NB4 (cell line): Measurements from ENCODE around the gene APOBEC3A.
"Not testable (repeated sequence)": the region's sequence is repeated elsewhere in the genome, so short reads cannot be mapped to it uniquely, and the experiment has no call there.

Experiments
- CTCF ChIP-seq: IDR thresholded peaks from one replicate; pipeline ENCODE4 v1.5.1; 2012; ENCODE audit warnings: low read depth, low read length
- POLR2A ChIP-seq: IDR thresholded peaks from 2 replicates; pipeline ENCODE4 v1.6.1; 2011; ENCODE audit warnings: mild to moderate bottlenecking; ENCODE audit not compliant: insufficient read length; ENCODE audit errors: extremely low read depth

- TF ChIP-seq CTCF, POLR2A: not testable (repeated sequence)
Measured at GRCh38 chr22:38945706-38946338, 11.6 kb upstream of the APOBEC3A start.
